Peyer's patch (tissue), 4 donors: ENCODE data around the gene ABI3.

Experiments
- POLR2A ChIP-seq, 2 donors: fragments of 450-650 bp; IDR thresholded peaks; one replicate each; pipeline ENCODE4 v1.5.1; 2017; ENCODE audit warnings: antibody characterized with exemption in 2 of 2, mild to moderate bottlenecking in 2 of 2, moderate library complexity in 2 of 2
- TF ChIP-seq, protein P1 (sequence below), 6 experiments: fragments of 450-650 bp in 4 of 6; fragments of 200-600 bp in 2 of 6; sonication (generic) in 1 of 6; IDR thresholded peaks; one replicate each; pipeline ENCODE4 v1.5.1; 2017 to 2019; ENCODE audit warnings: antibody characterized with exemption in 6 of 6, mild to moderate bottlenecking in 3 of 6, moderate library complexity in 1 of 6

DNA sequence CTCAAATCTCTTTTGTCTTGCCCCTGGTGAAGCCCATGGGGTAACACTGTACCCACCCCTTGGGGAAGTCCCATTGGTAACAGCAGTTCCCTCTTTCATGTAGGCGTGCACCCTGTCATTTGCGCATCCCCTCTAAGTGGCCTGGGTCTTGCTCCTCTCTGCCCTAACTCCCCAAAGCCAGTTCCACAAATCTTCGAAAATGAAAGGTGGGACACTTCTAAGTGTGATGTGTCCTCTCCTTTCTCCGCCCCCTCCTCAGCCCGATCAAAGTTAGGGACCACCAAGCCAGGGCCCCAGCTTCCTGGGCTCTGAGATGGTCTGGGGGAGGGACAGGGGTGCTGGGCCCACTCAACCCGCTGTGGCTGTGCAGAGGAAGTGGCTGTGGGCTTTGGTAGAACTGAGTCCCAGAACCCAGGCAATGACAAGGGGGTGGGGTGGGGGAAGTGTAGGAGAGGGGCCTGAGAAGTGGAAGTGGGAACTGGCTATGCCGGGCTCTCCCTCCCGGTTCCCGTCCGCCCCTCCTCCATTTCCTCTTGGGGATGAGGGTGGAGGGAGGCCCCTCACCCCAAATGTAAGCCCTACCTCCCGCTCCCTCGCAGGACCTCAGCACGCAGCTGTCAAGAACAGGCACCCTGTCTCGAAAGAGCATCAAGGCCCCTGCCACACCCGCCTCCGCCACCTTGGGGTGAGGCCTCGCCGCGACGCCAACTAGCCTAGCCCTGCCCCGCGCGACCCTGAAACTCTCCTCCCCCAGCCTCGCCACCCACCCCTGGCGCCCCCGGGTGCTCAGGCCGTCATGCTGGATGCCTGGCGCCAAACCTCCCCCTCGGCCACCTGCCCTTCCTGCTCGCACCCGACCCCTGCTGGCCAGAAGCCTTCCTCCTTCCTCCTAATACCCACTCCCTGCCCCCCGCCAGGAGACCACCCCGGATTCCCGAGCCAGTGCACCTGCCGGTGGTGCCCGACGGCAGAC, 8.7 kb downstream of the ABI3 start:
- TF ChIP-seq, protein P1, sequence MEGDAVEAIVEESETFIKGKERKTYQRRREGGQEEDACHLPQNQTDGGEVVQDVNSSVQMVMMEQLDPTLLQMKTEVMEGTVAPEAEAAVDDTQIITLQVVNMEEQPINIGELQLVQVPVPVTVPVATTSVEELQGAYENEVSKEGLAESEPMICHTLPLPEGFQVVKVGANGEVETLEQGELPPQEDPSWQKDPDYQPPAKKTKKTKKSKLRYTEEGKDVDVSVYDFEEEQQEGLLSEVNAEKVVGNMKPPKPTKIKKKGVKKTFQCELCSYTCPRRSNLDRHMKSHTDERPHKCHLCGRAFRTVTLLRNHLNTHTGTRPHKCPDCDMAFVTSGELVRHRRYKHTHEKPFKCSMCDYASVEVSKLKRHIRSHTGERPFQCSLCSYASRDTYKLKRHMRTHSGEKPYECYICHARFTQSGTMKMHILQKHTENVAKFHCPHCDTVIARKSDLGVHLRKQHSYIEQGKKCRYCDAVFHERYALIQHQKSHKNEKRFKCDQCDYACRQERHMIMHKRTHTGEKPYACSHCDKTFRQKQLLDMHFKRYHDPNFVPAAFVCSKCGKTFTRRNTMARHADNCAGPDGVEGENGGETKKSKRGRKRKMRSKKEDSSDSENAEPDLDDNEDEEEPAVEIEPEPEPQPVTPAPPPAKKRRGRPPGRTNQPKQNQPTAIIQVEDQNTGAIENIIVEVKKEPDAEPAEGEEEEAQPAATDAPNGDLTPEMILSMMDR (IDR thresholded peaks at IDR 0.05) = peak in 4 of 6 experiments; percentile 24 to 38 (median 29)
- no peak for TF ChIP-seq POLR2A (IDR thresholded peaks at IDR 0.05)
